Muscle of arm (tissue), 14 donors: Measurements from ENCODE around the gene ZBP1. TPM values are rescaled to one million over a fixed set of nuclear protein-coding genes. Genes with fewer than 3 reads are reported as not detected.

Experiments
- DNase-seq: peaks from one replicate; pipeline ENCODE4 v3.0.0-alpha.2; 2013
- long read RNA-seq, 11 donors: transcript quantifications; one replicate each; lab custom pipeline, GENCODE V29; 2026
- polyA plus RNA-seq, 12 donors: library from polyadenylated mRNA; unstranded; fragments of 120-200 nt; gene quantifications; one replicate each; pipeline ENCODE4 v1.2.1, GENCODE V29; 2013; ENCODE audit not compliant: insufficient read length in 12 of 12

The ZBP1 gene, protein sequence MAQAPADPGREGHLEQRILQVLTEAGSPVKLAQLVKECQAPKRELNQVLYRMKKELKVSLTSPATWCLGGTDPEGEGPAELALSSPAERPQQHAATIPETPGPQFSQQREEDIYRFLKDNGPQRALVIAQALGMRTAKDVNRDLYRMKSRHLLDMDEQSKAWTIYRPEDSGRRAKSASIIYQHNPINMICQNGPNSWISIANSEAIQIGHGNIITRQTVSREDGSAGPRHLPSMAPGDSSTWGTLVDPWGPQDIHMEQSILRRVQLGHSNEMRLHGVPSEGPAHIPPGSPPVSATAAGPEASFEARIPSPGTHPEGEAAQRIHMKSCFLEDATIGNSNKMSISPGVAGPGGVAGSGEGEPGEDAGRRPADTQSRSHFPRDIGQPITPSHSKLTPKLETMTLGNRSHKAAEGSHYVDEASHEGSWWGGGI
- under 1 TPM in 3 of 12 donors, not detected in 9; 0.12 to 0.25 (median 0.14) TPM for polyA plus RNA-seq
- long read RNA-seq, donor 1 = 0 reads
- long read RNA-seq, donor 2 = 0 reads
- long read RNA-seq, donor 3 = 0 reads
- long read RNA-seq, donor 4 = 0 reads
- long read RNA-seq, donor 5 = 0 reads
- long read RNA-seq, donor 6 = 0 reads
- long read RNA-seq, donor 7 = 0 reads
- long read RNA-seq, donor 8 = 0 reads
- long read RNA-seq, donor 9 = 0 reads
- long read RNA-seq, donor 10 = 0 reads
- long read RNA-seq, donor 11 = 0 reads

DNA sequence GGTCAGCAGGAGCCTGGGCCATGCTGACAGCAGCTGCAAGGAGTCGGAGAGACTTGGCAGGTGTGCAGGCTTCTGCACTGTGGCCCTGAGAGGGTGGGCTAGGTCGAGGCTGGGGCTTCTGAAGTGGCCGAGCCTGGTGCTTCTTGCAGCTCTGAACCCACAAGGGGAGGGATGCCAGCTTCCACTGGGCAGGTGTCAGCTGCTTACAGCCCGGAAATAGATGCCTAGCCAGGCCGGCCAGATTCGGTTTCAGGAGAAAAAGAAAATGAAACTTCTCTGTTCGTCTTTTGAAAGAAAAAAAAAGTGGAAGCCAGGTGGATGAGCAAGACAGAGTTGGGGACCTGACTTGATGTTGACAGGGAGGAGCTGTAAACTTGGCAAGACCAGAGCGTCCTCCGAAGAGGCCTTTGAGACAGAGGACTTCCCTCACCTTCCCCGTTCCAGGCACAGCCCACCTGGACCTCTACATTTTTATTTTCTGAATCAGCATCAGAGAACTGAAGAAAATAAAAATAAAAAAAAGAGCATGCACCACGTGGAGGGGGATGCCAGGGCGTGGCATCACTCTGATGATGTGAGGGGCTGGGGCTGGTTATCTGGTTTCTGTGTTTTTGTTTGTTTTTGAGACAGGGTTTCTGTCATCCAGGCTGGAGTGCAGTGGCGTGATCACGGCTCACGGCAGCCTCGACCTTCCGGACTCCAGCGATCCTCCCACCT is at the start of gene ZBP1:
ZBP1 (minus strand) TSS at position 153 of the 717 bp plus-strand sequence; CDS start at position 22, 131 bp downstream.
- no peak for DNase-seq

DNA sequence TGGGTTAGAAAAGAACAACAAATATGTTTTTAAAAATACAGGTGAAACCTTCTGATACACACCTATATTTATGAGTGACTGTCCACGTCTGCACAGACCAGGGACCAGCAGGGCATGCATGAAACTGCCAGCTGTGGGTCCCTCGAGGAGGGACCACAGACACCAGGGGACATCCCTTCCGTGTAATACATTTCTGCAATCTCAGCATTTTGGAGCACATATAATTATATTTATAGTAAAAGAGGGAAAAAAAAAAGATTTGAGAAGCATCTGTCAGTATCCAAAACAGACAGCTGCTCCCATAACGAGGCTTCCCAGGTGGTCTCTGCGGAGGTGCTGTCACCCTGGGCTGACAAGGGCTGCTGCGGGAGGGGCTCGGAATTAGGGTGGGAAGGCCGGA is 49.4 kb upstream of the ZBP1 start:
- DNase-seq = no peak

GRCh38 chr20:57667924-57668782 is 47.9 kb upstream of the ZBP1 start:
- DNase-seq = no peak

DNA sequence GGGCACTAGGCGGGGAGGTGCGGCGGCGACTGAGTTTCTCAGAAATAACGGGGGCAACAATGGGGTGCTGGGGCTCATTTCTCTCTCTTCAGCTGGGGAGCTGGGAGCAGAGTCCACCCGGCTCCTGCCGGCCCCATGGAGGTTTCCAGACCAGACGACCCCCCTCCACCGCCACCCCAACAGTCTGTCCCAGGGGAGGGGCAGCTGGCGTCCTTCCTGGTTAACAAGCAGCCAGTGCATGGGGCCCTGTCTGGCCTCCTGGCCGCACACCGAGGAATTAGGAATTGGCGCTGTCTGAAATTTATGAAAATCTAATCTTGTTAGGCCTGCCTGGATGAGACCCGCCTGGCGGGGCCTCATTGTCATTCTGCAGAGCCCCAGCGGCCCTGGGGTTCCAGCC is 47.2 kb upstream of the ZBP1 start:
- no peak for DNase-seq

GRCh38 chr20:57666834-57667157 is 46.6 kb upstream of the ZBP1 start:
- DNase-seq = no peak

DNA sequence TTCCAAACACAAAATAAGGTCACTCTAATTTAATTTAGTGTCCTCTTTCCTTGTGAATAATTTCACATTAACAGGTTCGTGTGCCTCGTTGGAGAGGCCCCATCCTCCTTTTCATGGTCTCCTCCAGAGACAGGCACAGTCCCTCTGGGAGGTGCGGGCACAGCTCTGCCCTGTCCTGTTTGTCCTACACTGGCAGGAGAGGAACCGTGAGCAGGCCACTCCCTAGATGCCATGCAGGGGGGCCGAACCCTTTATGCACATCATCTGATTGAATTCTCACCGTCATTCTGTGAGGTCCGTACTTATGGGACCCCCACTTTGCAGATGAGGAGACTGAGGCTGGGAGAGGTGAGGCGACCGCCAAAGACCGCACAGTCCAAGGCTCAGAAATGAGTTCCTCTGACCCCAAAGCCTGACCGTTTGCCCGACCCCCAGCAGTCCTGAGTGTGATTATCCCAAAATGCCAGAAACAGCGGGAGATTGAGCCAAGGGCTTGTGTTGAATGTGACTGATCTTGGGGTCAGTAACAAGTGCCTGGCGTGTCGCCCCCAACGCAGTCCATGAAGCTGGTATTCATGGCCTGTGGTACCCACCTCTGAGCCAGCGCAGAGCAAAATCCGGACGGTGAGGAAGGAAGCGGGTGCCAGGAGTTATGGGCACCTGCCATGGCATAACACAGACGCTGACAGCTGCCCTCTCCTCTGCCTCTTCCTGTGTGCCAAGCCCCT is 46.0 kb upstream of the ZBP1 start:
- no peak for DNase-seq

DNA sequence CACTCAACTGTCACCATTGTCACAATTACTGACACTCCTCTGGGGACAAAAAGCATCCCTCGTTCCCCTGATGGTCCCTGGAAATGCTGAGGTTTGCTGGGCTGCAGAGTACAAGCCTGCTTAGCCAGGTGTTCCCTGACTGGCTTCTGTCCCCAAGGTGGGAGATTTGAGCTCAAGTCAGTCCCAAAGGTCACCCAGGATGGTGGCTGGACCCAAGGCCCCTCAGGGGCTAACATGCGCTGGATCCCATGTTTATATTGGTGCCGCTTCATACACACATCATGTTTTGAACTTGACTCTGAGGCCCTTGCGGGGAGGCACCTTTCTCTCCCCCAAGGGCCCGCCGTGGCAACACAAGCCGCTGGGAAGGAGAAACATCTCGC is 45.4 kb upstream of the ZBP1 start:
- no peak for DNase-seq

- no peak for DNase-seq
These were observed 44.8 kb upstream of the ZBP1 start for GRCh38 chr20:57664924-57665588.

DNA sequence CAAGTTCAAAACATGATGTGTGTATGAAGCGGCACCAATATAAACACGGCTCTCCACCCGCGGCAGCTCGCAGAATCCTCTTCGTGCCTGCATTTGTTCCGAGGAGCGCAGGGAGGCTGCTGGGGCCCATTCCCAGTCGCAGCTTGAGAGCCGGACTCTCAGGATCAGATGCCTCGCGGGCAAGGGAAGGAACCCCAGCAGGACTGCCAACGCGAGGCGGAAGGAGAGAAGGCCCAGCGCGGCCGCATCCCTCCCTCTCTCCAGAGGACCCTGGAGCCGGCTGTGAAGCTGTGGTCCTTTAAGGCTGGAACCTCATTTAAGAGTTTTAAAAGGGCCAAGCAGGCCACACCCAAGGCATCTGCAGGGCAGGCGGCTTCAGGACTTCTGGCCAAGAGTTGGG is 44.2 kb upstream of the ZBP1 start:
- no peak for DNase-seq

DNA sequence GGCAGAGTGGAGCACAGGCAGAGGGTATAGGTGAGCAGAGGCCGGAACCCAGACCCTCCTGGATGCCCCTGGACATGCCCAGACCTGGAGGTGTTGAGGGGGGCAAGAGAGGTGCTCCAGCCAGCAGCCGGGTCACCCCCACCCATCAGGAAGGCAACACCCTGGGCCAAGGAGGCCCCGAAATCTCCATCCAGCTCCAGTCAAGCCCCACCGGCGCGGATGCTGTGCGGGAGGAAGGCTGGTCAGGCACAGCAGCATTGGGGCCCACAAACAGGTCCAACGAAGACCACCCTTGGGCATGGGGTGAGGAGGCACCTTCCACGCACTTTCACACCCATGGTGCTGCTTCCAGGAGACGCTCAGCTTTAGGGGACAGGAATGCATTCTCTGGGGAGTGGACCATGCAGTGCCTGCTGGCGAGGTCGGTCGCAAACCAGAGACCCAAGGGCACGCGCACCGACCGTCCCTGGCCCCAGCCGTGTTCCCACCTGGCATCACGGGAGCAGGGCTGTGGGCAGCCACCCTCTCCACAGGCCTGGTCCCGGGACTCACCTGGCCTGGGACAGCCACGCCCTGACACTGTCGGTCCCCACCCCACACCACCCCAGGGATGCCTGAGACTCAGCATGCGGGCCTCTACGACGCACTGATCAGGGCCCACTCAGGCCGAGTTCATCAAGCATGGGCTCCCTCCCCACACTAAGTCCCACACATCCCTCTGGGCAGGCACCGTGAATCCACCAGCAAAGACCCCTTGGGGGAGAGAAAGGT is 43.6 kb upstream of the ZBP1 start:
- no peak for DNase-seq

DNA sequence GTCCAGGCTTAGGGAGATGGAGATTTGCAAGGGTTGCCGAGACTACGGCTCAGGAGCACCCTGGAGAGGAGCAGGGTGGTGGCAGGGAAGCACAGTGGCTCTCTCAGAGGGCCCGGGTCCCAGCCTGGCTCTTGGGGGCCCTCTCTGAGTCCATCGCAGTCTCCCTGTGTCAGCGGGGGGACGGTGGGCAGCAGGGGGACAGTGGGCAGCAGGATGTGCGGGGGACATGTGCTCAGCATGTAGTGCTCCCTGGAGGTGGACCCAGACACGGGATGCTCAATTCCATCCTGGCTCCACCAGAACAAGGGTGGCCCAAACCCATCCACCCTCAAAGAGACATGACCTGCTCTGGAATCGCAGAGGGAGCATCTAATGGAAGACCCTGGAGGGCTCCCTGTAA is 43.0 kb upstream of the ZBP1 start:
- no peak for DNase-seq

DNA sequence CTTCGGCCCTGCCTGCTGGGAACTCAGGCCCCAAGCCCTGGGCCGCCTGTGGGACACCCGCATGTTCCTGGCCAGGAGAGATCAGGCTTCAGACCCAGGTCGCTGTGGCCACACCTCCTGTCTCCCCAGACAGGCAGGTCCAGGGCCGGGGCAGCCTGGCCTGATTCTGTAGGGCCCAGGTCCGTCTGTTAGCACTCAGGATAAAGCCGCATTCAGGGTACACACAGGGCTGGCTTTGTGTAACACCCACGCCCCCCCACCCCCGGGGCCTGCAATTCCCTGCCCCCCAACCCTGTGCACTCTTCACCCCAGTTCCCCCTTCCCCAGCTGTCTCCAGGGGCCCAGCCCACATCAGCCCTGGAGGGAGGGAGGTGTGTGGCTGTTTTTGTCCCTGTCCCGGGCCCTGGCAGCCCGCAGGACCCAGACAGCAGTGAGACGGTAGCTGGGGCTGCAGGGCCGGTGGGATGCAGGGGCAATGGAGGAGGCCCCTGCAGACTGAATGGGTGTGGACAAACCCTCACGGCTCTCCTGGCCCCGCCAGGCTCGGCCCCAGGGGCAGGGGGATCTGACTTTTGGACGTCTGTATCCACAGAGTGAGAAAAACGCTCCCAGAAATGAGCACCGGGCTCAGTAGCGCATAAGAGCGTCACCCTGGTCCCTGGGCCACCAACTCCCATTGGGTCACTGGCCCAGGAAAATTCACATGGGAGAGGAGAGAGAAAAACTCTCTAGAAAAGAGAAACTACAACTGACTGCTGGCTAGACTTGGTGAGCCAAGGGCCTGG is 42.4 kb upstream of the ZBP1 start:
- no peak for DNase-seq

DNA sequence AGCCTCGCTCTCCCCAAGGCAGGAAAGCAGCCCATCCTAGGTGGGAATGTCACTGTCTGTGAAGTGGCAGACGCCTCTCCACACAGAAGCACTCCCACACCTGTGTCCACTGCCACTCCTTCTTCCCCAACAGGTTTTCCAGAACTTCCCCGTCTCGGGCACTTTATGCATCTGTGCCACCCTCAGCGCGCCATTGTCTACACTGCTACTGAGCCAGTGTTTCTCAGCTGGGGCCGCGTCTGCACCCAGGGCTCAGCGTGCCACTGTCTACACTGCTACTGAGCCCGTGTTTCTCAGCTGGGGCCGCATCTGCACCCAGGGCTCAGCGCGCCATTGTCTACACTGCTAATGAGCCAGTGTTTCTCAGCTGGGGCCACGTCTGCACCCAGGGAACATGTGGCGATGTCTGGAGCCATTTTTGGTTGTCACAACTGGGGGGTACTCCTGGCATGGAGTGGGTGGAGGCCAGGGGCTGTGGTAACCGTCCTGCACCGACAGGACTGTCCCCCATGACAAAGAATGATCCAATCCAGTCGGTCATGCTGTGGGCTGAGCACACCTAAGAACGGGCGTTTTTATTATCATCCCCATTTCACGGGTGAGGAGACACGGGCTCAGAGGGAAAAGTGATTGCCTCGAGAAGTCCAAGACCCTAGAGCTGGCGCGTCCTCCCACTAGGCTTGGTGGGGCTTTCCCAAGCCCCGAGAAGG is 41.7 kb upstream of the ZBP1 start:
- DNase-seq = no peak

GRCh38 chr20:57660922-57661745 is 40.9 kb upstream of the ZBP1 start:
- DNase-seq = no peak

GRCh38 chr20:57660181-57660921 is 40.1 kb upstream of the ZBP1 start:
- DNase-seq = no peak

GRCh38 chr20:57659517-57660180 is 39.4 kb upstream of the ZBP1 start:
- no peak for DNase-seq
